Suprapubic skin (tissue), 4 donors: ENCODE measurements around the gene SLC22A6. TPM values are rescaled to one million over a fixed set of nuclear protein-coding genes. Genes with fewer than 3 reads are reported as not detected.

Experiments used
- DNase-seq, 2 donors: peaks; one replicate each; pipeline ENCODE4 v3.0.0-alpha.2; 2019; ENCODE audit warnings: low spot score in 2 of 2
- H3K27ac ChIP-seq: fragments of 200-600 bp; sonication (generic); one replicate; pipeline ENCODE4 v1.5.1; 2019
- H3K27me3 ChIP-seq: fragments of 200-600 bp; sonication (generic); one replicate; pipeline ENCODE4 v1.5.1; 2019
- H3K36me3 ChIP-seq: fragments of 200-600 bp; sonication (generic); one replicate; pipeline ENCODE4 v1.5.1; 2019
- H3K4me1 ChIP-seq: fragments of 200-600 bp; sonication (generic); one replicate; pipeline ENCODE4 v1.5.1; 2019
- H3K4me3 ChIP-seq: fragments of 200-600 bp; sonication (generic); one replicate; pipeline ENCODE4 v1.5.1; 2019; ENCODE audit warnings: mild to moderate bottlenecking
- H3K9me3 ChIP-seq: fragments of 200-600 bp; sonication (generic); one replicate; pipeline ENCODE4 v1.5.1; 2019
- EP300 ChIP-seq: sonication (generic); formaldehyde crosslinking; IDR thresholded peaks from one replicate; pipeline ENCODE4 v1.6.1; 2017; ENCODE audit warnings: antibody characterized with exemption
- POLR2A ChIP-seq, 2 donors: fragments of 450-650 bp; IDR thresholded peaks; one replicate each; pipeline ENCODE4 v1.6.1; 2017; ENCODE audit warnings: antibody characterized with exemption in 2 of 2, mild to moderate bottlenecking in 2 of 2, moderate library complexity in 2 of 2
- POLR2AphosphoS5 ChIP-seq, 3 donors: sonication (generic); formaldehyde crosslinking; IDR thresholded peaks; one replicate each; pipeline ENCODE4 v1.6.1; 2017; ENCODE audit warnings: antibody characterized with exemption in 3 of 3
- WGBS: methylation state at CpG from one replicate; pipeline ENCODE4 v1.1.5; 2018; 5-methylcytosine and 5-hydroxymethylcytosine counted together
- total RNA-seq, 4 donors: library from RNA; depleted of rRNA; stranded (reverse); fragments of >200 nt; gene quantifications; one replicate each; pipeline ENCODE4 v1.1.0, GENCODE V29; 2016
- TF ChIP-seq, protein P1 (sequence below), 2 donors: fragments of 200-600 bp in 1 of 2; fragments of 450-650 bp in 1 of 2; sonication (generic) in 1 of 2; IDR thresholded peaks; one replicate each; pipeline ENCODE4 v1.5.1; 2016 to 2019; ENCODE audit warnings: antibody characterized with exemption in 2 of 2, mild to moderate bottlenecking in 1 of 2, moderate library complexity in 1 of 2

SLC22A6 gene
- total RNA-seq, 4 donors from 2014 or later: not detected

DNA sequence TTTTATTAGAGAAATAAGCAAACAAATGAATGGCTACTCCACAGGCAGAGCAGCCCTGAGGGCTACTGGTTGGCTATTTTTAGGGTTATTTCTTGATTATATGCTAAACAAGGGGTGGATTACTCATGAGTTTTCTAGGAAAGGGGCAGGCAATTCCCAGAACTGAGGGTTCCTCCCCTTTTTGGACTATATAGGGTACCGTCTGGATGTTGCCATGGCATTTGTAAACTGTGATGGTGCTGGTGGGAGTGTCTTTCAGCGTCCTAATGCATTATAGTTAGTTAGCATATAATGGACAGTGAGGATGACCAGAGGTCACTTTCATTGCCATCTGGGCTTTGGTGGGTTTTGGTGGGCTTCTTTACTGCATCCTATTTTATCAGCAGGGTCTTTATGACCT lies 19.2 kb downstream of the SLC22A6 start:
- Histone ChIP-seq H3K4me1 (no peaks in the 10 kb centered on the region), H3K36me3 (no peaks in the 10 kb centered on the region), H3K9me3 (no peaks in the 10 kb centered on the region), H3K4me3 (no peak overlapping the region), H3K27me3 (peaks cover 4% of the 10 kb centered on the region), H3K27ac (no peak overlapping the region)
- WGBS: 58% methylated on average over 2 of the region's 2 CpGs
- DNase-seq: peak in 1 of 2 donors; percentile 3
- TF ChIP-seq EP300: no peak
- TF ChIP-seq POLR2AphosphoS5 (IDR thresholded peaks at IDR 0.05): no peak
- no peak for TF ChIP-seq POLR2A (IDR thresholded peaks at IDR 0.05)
- TF ChIP-seq, protein P1, sequence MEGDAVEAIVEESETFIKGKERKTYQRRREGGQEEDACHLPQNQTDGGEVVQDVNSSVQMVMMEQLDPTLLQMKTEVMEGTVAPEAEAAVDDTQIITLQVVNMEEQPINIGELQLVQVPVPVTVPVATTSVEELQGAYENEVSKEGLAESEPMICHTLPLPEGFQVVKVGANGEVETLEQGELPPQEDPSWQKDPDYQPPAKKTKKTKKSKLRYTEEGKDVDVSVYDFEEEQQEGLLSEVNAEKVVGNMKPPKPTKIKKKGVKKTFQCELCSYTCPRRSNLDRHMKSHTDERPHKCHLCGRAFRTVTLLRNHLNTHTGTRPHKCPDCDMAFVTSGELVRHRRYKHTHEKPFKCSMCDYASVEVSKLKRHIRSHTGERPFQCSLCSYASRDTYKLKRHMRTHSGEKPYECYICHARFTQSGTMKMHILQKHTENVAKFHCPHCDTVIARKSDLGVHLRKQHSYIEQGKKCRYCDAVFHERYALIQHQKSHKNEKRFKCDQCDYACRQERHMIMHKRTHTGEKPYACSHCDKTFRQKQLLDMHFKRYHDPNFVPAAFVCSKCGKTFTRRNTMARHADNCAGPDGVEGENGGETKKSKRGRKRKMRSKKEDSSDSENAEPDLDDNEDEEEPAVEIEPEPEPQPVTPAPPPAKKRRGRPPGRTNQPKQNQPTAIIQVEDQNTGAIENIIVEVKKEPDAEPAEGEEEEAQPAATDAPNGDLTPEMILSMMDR (IDR thresholded peaks at IDR 0.05): no peak

DNA sequence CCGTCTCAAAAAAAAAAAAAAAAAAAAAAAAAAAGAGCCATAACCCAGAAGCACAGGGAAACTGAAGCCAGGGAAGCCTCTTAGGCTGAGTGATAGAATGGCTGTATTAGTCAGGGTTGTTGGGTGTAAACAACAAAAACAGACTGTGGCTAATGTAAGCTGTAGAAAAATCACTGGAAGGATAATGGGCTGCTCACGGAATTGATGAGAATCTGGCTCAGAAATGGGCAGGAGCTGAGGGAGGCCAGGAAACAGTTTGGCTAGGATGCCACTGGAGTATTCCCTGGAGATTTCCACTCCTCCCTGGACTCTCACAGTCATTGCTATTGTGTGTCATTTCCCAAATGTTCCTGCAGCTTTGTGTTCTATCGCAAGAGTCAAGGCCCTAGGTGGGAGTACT lies 22.4 kb downstream of the SLC22A6 start:
- Histone ChIP-seq H3K4me1 (peaks cover 16% of the 10 kb centered on the region), H3K27ac (no peak overlapping the region), H3K36me3 (no peaks in the 10 kb centered on the region), H3K4me3 (no peak overlapping the region), H3K9me3 (no peaks in the 10 kb centered on the region), H3K27me3 (peaks cover 4% of the 10 kb centered on the region)
- 52% methylated on average over 3 of the region's 3 CpGs for WGBS
- DNase-seq: peak in 1 of 2 donors; percentile 1
- TF ChIP-seq, protein P1 (IDR thresholded peaks at IDR 0.05): no peak
- no peak for TF ChIP-seq EP300

DNA sequence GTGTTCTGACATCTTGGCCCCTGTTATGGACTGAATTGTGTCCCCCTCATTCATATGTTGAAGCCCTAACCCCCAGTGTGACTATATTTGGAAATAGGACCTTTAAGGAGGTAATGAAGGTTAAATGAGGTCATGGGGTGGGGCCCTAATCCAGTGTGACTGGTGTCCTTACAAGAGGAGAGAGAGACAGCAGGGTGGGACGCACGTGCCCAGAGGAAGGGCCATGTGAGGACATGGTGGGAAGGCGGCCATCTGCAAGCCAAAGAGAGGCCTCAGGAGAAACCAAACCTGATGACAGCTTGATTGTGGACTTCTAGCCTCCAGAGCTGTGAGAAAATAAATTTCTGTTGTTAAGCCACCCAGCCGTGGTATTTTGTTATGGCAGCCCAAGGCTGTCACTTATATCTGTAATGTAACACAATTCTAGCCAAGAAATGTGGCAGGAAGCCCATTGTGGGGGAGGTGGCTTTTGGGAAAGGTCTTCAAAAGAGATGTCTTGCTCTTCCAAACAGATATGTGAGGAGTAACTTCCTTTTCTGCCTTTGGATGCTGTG lies 23.7 kb downstream of the SLC22A6 start:
- 57% methylated on average over 4 of the region's 4 CpGs for WGBS
- TF ChIP-seq EP300 (no peak), POLR2AphosphoS5 (IDR thresholded peaks at IDR 0.05) (no peak), POLR2A (IDR thresholded peaks at IDR 0.05) (no peak)
- DNase-seq: no peak
- Histone ChIP-seq H3K36me3 (no peaks in the 10 kb centered on the region), H3K27ac (no peak overlapping the region), H3K27me3 (no peaks in the 10 kb centered on the region), H3K4me3 (no peak overlapping the region), H3K4me1 (peaks cover 16% of the 10 kb centered on the region), H3K9me3 (no peaks in the 10 kb centered on the region)

DNA sequence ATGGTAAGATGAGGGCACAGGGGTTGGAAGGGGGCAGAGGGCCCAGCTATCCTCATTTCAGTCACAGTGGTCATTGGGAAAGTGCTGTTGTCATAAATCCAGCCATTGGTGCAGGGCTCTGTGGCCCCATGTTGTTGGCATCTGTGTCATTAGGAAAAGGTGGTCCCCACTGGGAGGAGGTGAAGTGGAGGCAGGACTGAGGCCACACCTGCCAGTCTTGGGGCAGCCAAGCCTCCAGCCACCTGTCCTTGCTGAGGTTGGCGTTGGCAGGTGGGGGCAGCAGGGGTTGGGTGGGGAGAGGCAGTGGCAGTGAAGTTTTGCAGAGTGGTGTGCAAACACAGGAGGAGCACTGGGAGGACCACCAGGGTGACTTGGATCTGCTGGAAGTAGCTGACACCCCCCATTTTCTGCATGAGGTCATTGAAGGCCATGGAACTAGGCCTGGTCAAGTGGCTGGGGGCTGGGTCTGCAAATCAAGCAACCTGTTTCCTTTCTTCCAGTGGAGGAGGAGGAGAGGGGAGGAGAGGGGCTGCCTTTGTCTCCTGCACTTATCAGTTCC lies 25.3 kb downstream of the SLC22A6 start:
- no peak for TF ChIP-seq EP300
- TF ChIP-seq POLR2A (IDR thresholded peaks at IDR 0.05): no peak
- TF ChIP-seq POLR2AphosphoS5 (IDR thresholded peaks at IDR 0.05): no peak
- TF ChIP-seq, protein P1 (IDR thresholded peaks at IDR 0.05): no peak
- H3K4me3 ChIP-seq: no peak overlapping the region
- 100% methylated on average over 1 of the region's 1 CpG for WGBS
- H3K4me1 ChIP-seq: peaks cover 16% of the 10 kb centered on the region
- H3K36me3 ChIP-seq: no peaks in the 10 kb centered on the region
- H3K27ac ChIP-seq: no peak overlapping the region
- no peak for DNase-seq
- no peaks in the 10 kb centered on the region for H3K9me3 ChIP-seq
- H3K27me3 ChIP-seq: no peaks in the 10 kb centered on the region

DNA sequence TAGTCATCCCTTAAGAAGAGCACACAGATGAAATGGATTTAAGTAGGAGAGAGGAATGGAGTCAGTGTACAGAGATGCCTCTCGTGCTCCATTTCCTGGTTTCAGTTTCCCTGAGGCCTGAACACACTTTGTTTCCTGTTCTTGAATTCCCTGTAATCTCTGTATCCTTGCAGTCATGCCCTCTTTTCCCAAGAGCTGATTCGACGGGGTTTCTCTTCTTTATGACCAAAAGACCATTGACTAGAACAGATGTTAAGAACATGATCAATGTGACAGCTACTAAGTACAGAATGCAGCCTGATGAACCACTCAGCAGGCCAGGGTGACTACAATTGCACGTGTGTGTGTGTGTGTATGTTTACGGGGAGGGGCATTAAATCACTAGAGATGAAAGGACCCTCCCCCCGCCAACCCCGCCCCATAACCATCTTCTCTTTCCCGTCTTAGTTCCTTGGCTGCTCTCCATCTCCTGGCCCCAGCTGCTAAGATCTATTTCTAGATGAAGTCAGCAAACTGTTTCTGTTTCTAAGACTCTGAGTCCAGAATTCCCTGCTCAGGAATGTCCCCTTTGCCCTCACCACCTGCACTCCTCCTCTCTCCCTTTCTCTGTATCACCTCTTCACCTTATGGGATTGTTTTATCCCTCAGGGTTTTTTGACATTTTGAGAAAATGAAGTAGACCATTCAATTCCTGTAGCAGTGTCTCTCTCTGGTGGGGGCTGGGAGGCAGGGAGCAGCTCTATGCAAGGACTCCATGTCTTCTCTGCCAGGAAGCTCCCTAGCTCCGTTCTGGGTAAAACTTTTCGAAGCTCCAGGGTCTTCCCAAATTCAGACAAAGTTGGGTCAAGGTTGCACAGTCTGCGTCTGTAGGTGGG lies 26.0 kb downstream of the SLC22A6 start:
- H3K27me3 ChIP-seq: no peaks in the 10 kb centered on the region
- no peaks in the 10 kb centered on the region for H3K9me3 ChIP-seq
- H3K27ac ChIP-seq: no peak overlapping the region
- H3K4me3 ChIP-seq: no peak overlapping the region
- DNase-seq: no peak
- H3K4me1 ChIP-seq: peaks cover 16% of the 10 kb centered on the region
- no peaks in the 10 kb centered on the region for H3K36me3 ChIP-seq
- TF ChIP-seq EP300: no peak
- TF ChIP-seq POLR2A (IDR thresholded peaks at IDR 0.05): no peak
- TF ChIP-seq, protein P1 (IDR thresholded peaks at IDR 0.05): no peak
- TF ChIP-seq POLR2AphosphoS5 (IDR thresholded peaks at IDR 0.05): no peak
- 24% methylated on average over 11 of the region's 11 CpGs for WGBS
